ENCODE data around the gene UCN3.

DNA sequence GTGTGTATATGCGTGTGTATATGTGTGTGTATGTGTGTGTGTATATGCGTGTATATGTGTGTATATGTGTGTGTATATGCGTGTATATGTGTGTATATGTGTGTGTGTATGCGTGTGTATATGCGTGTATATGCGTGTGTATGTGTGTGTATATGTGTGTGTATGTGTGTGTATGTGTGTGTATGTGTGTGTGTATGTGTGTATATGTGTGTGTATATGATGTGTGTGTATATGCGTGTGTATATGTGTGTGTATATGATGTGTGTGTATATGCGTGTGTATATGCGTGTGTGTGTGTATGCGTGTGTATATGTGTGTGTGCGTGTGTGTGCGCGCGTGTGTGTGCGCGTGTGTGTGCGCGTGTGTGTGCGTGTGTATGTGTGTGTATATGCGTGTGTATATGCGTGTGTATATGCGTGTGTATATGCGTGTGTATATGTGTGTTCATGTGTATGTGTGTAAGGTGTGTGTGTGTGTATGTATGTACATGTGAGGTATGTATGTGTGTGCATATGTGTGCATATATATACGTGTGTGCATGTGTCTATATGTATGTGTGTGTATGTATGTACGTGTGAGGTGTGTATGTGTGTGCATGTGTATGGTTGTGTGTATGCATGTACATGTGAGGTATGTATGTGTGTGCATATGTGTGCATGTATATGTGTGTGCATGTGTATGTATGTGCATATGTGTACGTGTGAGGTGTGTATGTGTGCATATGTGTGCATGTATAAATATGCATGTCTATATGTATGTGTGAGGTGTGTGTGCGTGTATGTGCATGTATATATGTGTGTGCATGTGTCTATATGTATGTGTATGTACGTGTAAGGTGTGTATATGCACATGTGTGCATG lies 6.0 kb downstream of the UCN3 start:
- TF ChIP-seq, protein P1, sequence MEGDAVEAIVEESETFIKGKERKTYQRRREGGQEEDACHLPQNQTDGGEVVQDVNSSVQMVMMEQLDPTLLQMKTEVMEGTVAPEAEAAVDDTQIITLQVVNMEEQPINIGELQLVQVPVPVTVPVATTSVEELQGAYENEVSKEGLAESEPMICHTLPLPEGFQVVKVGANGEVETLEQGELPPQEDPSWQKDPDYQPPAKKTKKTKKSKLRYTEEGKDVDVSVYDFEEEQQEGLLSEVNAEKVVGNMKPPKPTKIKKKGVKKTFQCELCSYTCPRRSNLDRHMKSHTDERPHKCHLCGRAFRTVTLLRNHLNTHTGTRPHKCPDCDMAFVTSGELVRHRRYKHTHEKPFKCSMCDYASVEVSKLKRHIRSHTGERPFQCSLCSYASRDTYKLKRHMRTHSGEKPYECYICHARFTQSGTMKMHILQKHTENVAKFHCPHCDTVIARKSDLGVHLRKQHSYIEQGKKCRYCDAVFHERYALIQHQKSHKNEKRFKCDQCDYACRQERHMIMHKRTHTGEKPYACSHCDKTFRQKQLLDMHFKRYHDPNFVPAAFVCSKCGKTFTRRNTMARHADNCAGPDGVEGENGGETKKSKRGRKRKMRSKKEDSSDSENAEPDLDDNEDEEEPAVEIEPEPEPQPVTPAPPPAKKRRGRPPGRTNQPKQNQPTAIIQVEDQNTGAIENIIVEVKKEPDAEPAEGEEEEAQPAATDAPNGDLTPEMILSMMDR (tag by site-specific recombination; IDR thresholded peaks at IDR 0.05): no peak
- TF ChIP-seq ZNF561 (tag by site-specific recombination; IDR thresholded peaks at IDR 0.05; ENCODE audit: borderline replicate concordance): no peak
- no peak for TF ChIP-seq ZNF114 (tag by site-specific recombination; IDR thresholded peaks at IDR 0.05)
- no peak for TF ChIP-seq FEZF1 (tag by site-specific recombination; IDR thresholded peaks at IDR 0.05)
- TF ChIP-seq ZNF560 (tag by site-specific recombination; IDR thresholded peaks at IDR 0.05; ENCODE audit: borderline replicate concordance): no peak; the same call in 1 of the 2 replicates

Data from HEK293 (cell line).